Mesendoderm (in vitro differentiated cells): ENCODE data around the gene ANO2.
A peak's percentile ranks its signal among the peaks of the same experiment; 100 is the strongest.

Experiments
- DNase-seq: peaks from one replicate; pipeline ENCODE4 v3.0.0; 2013
- H2AK5ac ChIP-seq: 2 replicates; pipeline ENCODE4 v1.6.1; 2013; ENCODE audit warnings: low read length, inconsistent platforms
- H2BK120ac ChIP-seq: 2 replicates; pipeline ENCODE4 v1.6.1; 2013; ENCODE audit warnings: low read depth, mild to moderate bottlenecking, low read length, moderate library complexity, mixed read lengths
- H2BK15ac ChIP-seq: replicated peaks from 2 replicates; pipeline ENCODE4 v1.6.1; 2013; ENCODE audit warnings: low read depth, mild to moderate bottlenecking, moderate library complexity
- H2BK5ac ChIP-seq: 2 replicates; pipeline ENCODE4 v1.6.1; 2013; ENCODE audit warnings: low read length, inconsistent platforms
- H3K18ac ChIP-seq: 2 replicates; pipeline ENCODE4 v1.6.1; 2013; ENCODE audit warnings: mild to moderate bottlenecking, low read length, mixed read lengths
- H3K23ac ChIP-seq: one replicate; pipeline ENCODE4 v1.6.1; 2013; ENCODE audit warnings: low read length
- H3K27ac ChIP-seq: 2 replicates; pipeline ENCODE4 v1.5.1; 2013; ENCODE audit warnings: low read depth, mild to moderate bottlenecking, inconsistent platforms, low read length, moderate library complexity
- H3K27me3 ChIP-seq: 2 replicates; pipeline ENCODE4 v1.6.1; 2013; ENCODE audit warnings: low read length, control low read depth, mild to moderate bottlenecking, inconsistent platforms; ENCODE audit not compliant: insufficient read depth, poor library complexity
- H3K36me3 ChIP-seq: 2 replicates; pipeline ENCODE4 v1.6.1; 2013; ENCODE audit warnings: low read length, inconsistent platforms; ENCODE audit not compliant: control insufficient read depth, insufficient read depth
- H3K4ac ChIP-seq: one replicate; pipeline ENCODE4 v1.6.1; 2013; ENCODE audit warnings: low read depth, mild to moderate bottlenecking, low read length, moderate library complexity
- H3K4me1 ChIP-seq: 2 replicates; pipeline ENCODE4 v1.6.1; 2013; ENCODE audit warnings: low read depth, low read length, inconsistent platforms; ENCODE audit not compliant: control insufficient read depth
- H3K4me2 ChIP-seq: 2 replicates; pipeline ENCODE4 v1.6.1; 2013; ENCODE audit warnings: low read length
- H3K4me3 ChIP-seq: 2 replicates; pipeline ENCODE4 v1.5.1; 2013; ENCODE audit warnings: mild to moderate bottlenecking, low read length
- H3K56ac ChIP-seq: one replicate; pipeline ENCODE4 v1.6.1; 2013; ENCODE audit warnings: low read length
- H3K79me1 ChIP-seq: 2 replicates; pipeline ENCODE4 v1.6.1; 2013; ENCODE audit warnings: low read length, inconsistent platforms
- H3K79me2 ChIP-seq: 2 replicates; pipeline ENCODE4 v1.6.1; 2013; ENCODE audit warnings: mild to moderate bottlenecking, low read length; ENCODE audit not compliant: control insufficient read depth, insufficient read depth
- H3K9ac ChIP-seq: 2 replicates; pipeline ENCODE4 v1.6.1; 2013; ENCODE audit warnings: low read length, inconsistent platforms
- H4K5ac ChIP-seq: one replicate; pipeline ENCODE4 v1.6.1; 2013; ENCODE audit warnings: low read length
- H4K8ac ChIP-seq: one replicate; pipeline ENCODE4 v1.6.1; 2013; ENCODE audit warnings: low read depth, mild to moderate bottlenecking, control low read depth, low read length, moderate library complexity
- WGBS: extraction: QIAGEN DNeasy Blood & Tissue Kit; methylation state at CpG from one replicate; pipeline ENCODE4 v1.1.7; 2013; ENCODE audit warnings: low lambda C conversion rate, missing lambda C conversion rate; ENCODE audit not compliant: insufficient coverage; ENCODE audit errors: extremely low coverage; 5-methylcytosine and 5-hydroxymethylcytosine counted together

Gene ANO2

DNA sequence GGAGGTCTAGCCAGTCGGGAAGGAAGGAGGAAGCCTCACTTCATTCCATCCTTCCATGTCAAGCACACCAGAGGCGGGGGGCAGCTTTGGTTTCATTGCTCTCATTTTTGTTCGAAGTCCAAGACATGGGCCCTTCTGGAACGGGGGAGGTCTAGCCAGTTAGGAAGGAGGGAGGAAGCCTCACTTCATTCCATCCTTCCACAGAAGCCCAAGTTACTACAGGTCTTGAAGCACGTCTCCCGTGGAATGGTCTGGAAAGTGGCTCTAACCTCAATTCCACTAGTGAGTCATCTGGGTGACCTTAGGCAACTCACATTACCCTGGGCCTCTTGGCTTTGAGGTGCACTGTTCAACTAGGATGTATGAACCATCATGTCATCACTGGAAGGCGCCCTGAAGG lies 356.9 kb downstream of the ANO2 start:
- Histone ChIP-seq H3K4me1 (peaks cover 17% of the 10 kb centered on the region), H2BK15ac (no peak overlapping the region), H2BK120ac (no peak overlapping the region), H3K18ac (no peak overlapping the region), H3K79me1 (no peaks in the 10 kb centered on the region), H3K9ac (no peak overlapping the region), H3K23ac (no peak overlapping the region), H3K79me2 (no peaks in the 10 kb centered on the region), H4K5ac (no peak overlapping the region), H3K56ac (peak overlapping the region; percentile 73), H2BK5ac (peak overlapping the region; percentile 52), H3K4me2 (no peak overlapping the region), H3K4me3 (no peak overlapping the region), H4K8ac (no peak overlapping the region), H3K36me3 (no peaks in the 10 kb centered on the region), H3K27me3 (no peaks in the 10 kb centered on the region), H3K4ac (no peak overlapping the region), H3K27ac (no peak overlapping the region), H2AK5ac (no peak overlapping the region)
- WGBS, result no CpG with 5 or more reads among the region's 7 CpGs
- DNase-seq, result no peak

GRCh38 chr12:5587711-5588121 lies 357.3 kb downstream of the ANO2 start:
- no peak overlapping the region for H3K27ac ChIP-seq
- H3K4ac ChIP-seq, result no peak overlapping the region
- no peak overlapping the region for H2AK5ac ChIP-seq
- peaks cover 17% of the 10 kb centered on the region for H3K4me1 ChIP-seq
- H4K5ac ChIP-seq, result no peak overlapping the region
- H3K23ac ChIP-seq, result no peak overlapping the region
- no peak overlapping the region for H4K8ac ChIP-seq
- H3K27me3 ChIP-seq, result no peaks in the 10 kb centered on the region
- peak; percentile 74 for DNase-seq
- H3K79me2 ChIP-seq, result no peaks in the 10 kb centered on the region
- no peaks in the 10 kb centered on the region for H3K36me3 ChIP-seq
- no peak overlapping the region for H2BK120ac ChIP-seq
- no peak overlapping the region for H2BK15ac ChIP-seq
- peak overlapping the region; percentile 52 for H2BK5ac ChIP-seq
- no peaks in the 10 kb centered on the region for H3K79me1 ChIP-seq
- no peak overlapping the region for H3K4me3 ChIP-seq
- no peak overlapping the region for H3K9ac ChIP-seq
- H3K56ac ChIP-seq, result peak overlapping the region; percentile 73
- no peak overlapping the region for H3K18ac ChIP-seq
- no CpG with 5 or more reads among the region's 5 CpGs for WGBS
- H3K4me2 ChIP-seq, result no peak overlapping the region

- Histone ChIP-seq H3K9ac (no peak overlapping the region), H3K4ac (no peak overlapping the region), H4K8ac (no peak overlapping the region), H3K79me2 (no peaks in the 10 kb centered on the region), H2BK5ac (peak overlapping the region; percentile 29), H3K4me3 (no peak overlapping the region), H3K4me1 (peaks cover 17% of the 10 kb centered on the region), H3K36me3 (no peaks in the 10 kb centered on the region), H3K27me3 (no peaks in the 10 kb centered on the region), H2AK5ac (no peak overlapping the region), H4K5ac (no peak overlapping the region), H3K23ac (no peak overlapping the region), H3K79me1 (no peaks in the 10 kb centered on the region), H3K27ac (no peak overlapping the region), H2BK15ac (no peak overlapping the region), H2BK120ac (peak overlapping the region; percentile 30), H3K56ac (peak overlapping the region; percentile 15), H3K18ac (peak overlapping the region; percentile 0), H3K4me2 (no peak overlapping the region)
- no CpG with 5 or more reads among the region's 4 CpGs for WGBS
- DNase-seq, result peak; percentile 67
These were observed 358.9 kb downstream of the ANO2 start for GRCh38 chr12:5586201-5586600.

- Histone ChIP-seq H3K4me1 (peaks cover 17% of the 10 kb centered on the region), H3K9ac (no peak overlapping the region), H2BK120ac (no peak overlapping the region), H4K8ac (no peak overlapping the region), H2BK5ac (no peak overlapping the region), H3K23ac (no peak overlapping the region), H4K5ac (no peak overlapping the region), H3K36me3 (no peaks in the 10 kb centered on the region), H3K27ac (no peak overlapping the region), H3K4ac (no peak overlapping the region), H3K79me2 (no peaks in the 10 kb centered on the region), H3K79me1 (no peaks in the 10 kb centered on the region), H2BK15ac (no peak overlapping the region), H3K18ac (no peak overlapping the region), H3K4me3 (no peak overlapping the region), H3K56ac (no peak overlapping the region), H3K27me3 (no peaks in the 10 kb centered on the region), H3K4me2 (no peak overlapping the region), H2AK5ac (no peak overlapping the region)
- DNase-seq, result no peak
- no CpG with 5 or more reads among the region's 4 CpGs for WGBS
These were observed 359.9 kb downstream of the ANO2 start for GRCh38 chr12:5585178-5585577.

GRCh38 chr12:5584412-5585175 lies 360.5 kb downstream of the ANO2 start:
- Histone ChIP-seq H3K56ac (no peak overlapping the region), H3K4me3 (no peak overlapping the region), H3K36me3 (no peaks in the 10 kb centered on the region), H4K8ac (no peak overlapping the region), H3K9ac (no peak overlapping the region), H4K5ac (no peak overlapping the region), H3K4me1 (peaks cover 17% of the 10 kb centered on the region), H3K4me2 (no peak overlapping the region), H2BK5ac (no peak overlapping the region), H3K18ac (no peak overlapping the region), H3K27me3 (no peaks in the 10 kb centered on the region), H2BK15ac (no peak overlapping the region), H3K79me2 (no peaks in the 10 kb centered on the region), H3K23ac (no peak overlapping the region), H3K4ac (no peak overlapping the region), H3K27ac (no peak overlapping the region), H2AK5ac (no peak overlapping the region), H3K79me1 (no peaks in the 10 kb centered on the region), H2BK120ac (no peak overlapping the region)
- WGBS, result no CpG with 5 or more reads among the region's 9 CpGs
- DNase-seq, result no peak

DNA sequence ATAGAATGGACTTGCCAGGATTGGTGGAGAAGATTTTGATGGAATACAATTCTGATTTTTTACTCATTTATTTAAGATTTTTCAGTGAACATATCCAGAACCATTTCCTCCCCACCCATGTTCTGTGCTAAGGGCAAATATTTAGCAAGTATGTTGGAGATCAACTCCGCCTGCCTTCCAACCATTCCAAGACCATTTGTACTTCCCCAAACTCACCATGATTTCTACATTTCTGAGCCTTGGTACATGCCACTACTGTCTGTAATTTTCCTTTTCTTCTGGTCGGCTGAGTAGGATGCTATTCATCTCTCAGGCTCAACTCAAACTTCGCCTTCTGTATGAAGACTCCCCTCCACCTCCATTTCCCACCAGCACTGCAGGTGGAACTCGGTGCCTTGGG lies 362.5 kb downstream of the ANO2 start:
- H4K5ac ChIP-seq, result no peak overlapping the region

More for the DNA sequence above, 362.5 kb downstream of the ANO2 start:
- H2BK5ac ChIP-seq, result no peak overlapping the region
- H2BK120ac ChIP-seq, result no peak overlapping the region
- no peak overlapping the region for H3K4me3 ChIP-seq
- H4K8ac ChIP-seq, result no peak overlapping the region
- no peak overlapping the region for H3K18ac ChIP-seq
- no peaks in the 10 kb centered on the region for H3K36me3 ChIP-seq
- no peak overlapping the region for H3K56ac ChIP-seq
- no peak overlapping the region for H3K9ac ChIP-seq
- no peak for DNase-seq
- H3K27me3 ChIP-seq, result no peaks in the 10 kb centered on the region
- no peak overlapping the region for H2AK5ac ChIP-seq
- H2BK15ac ChIP-seq, result no peak overlapping the region
- WGBS, result no CpG with 5 or more reads among the region's 4 CpGs
- H3K4me2 ChIP-seq, result no peak overlapping the region
- no peaks in the 10 kb centered on the region for H3K79me1 ChIP-seq
- H3K4me1 ChIP-seq, result peaks cover 16% of the 10 kb centered on the region
- H3K79me2 ChIP-seq, result no peaks in the 10 kb centered on the region
- no peak overlapping the region for H3K4ac ChIP-seq
- H3K23ac ChIP-seq, result no peak overlapping the region
- H3K27ac ChIP-seq, result no peak overlapping the region
